H1 (cell line): Measurements from ENCODE around the gene CNOT2. TPM values are rescaled to one million over a fixed set of nuclear protein-coding genes. Genes with fewer than 3 reads are reported as not detected.

Source experiments
- CTCF ChIA-PET: fragments of 300-600 bp; sonication (Branson Sonifier 250); formaldehyde crosslinking; loops from one replicate; lab custom pipeline; 2021; ENCODE audit not compliant: partially characterized antibody; lab: Charles Lee
- POLR2A ChIA-PET: fragments of 300-600 bp; sonication (Branson Sonifier 250); formaldehyde crosslinking; loops from one replicate; lab custom pipeline; 2021; ENCODE audit warnings: inconsistent platforms; ENCODE audit not compliant: partially characterized antibody; lab: Charles Lee
- DNase-seq, 2 experiments: peaks; one replicate each; pipeline versions ENCODE4 v3.0.0 to v3.0.0-alpha.2; 2010 to 2022; ENCODE audit warnings: low spot score in 2 of 2, low read depth in 1 of 2, mixed read lengths in 1 of 2
- FAIRE-seq: peaks from 2 replicates; lab custom pipeline; 2011; peaks lifted over from hg19 to GRCh38; lab: Jason Lieb, UNC
- H2AFZ ChIP-seq: 2 replicates; pipeline ENCODE4 v1.8.1; 2012; ENCODE audit warnings: low read length, inconsistent platforms
- H2AK5ac ChIP-seq: 2 replicates; pipeline ENCODE4 v1.6.1; 2013; ENCODE audit warnings: low read depth, low read length
- H2BK120ac ChIP-seq: replicated peaks from 2 replicates; pipeline ENCODE3; 2013; ENCODE audit warnings: low read depth, low read length, inconsistent platforms
- H2BK12ac ChIP-seq: 2 replicates; pipeline ENCODE4 v1.6.1; 2013; ENCODE audit warnings: low read depth, low read length
- H2BK15ac ChIP-seq: 2 replicates; pipeline ENCODE4 v1.6.1; 2013; ENCODE audit warnings: low read length
- H2BK20ac ChIP-seq: 2 replicates; pipeline ENCODE4 v1.6.1; 2013; ENCODE audit warnings: low read length
- H2BK5ac ChIP-seq: 2 replicates; pipeline ENCODE4 v1.6.1; 2013; ENCODE audit warnings: low read depth, low read length
- H3K14ac ChIP-seq: 2 replicates; pipeline ENCODE4 v1.6.1; 2013; ENCODE audit warnings: inconsistent platforms; ENCODE audit not compliant: insufficient read length
- H3K18ac ChIP-seq: 2 replicates; pipeline ENCODE4 v1.6.1; 2013; ENCODE audit warnings: low read length; ENCODE audit errors: extremely low read depth
- H3K23ac ChIP-seq: 2 replicates; pipeline ENCODE4 v1.6.1; 2013; ENCODE audit warnings: inconsistent platforms; ENCODE audit not compliant: insufficient read length
- H3K23me2 ChIP-seq: 2 replicates; pipeline ENCODE4 v1.6.1; 2013; ENCODE audit warnings: low read depth, low read length
- H3K27ac ChIP-seq: 2 replicates; pipeline ENCODE4 v1.6.1; 2011; ENCODE audit warnings: low read depth, low read length, inconsistent platforms
- H3K27me3 ChIP-seq, 4 experiments: replicated peaks in 1 of 4; 1 replicate in 1 of 4; 2 replicates in 3 of 4; pipeline versions ENCODE4 v1.6.1 to v1.8.1; 2011 to 2013; ENCODE audit warnings: low read length in 3 of 4, mild to moderate bottlenecking in 3 of 4, inconsistent platforms in 2 of 4, mixed read lengths in 2 of 4, moderate library complexity in 1 of 4; ENCODE audit not compliant: control insufficient read depth in 3 of 4, insufficient read depth in 3 of 4; ENCODE audit errors: extremely low read depth in 1 of 4
- H3K36me3 ChIP-seq, 4 experiments: 2 replicates each; pipeline versions ENCODE4 v1.6.1 to v1.8.1; 2011 to 2013; ENCODE audit warnings: mild to moderate bottlenecking in 4 of 4, low read length in 3 of 4, moderate library complexity in 2 of 4, control low read depth in 1 of 4, inconsistent platforms in 1 of 4; ENCODE audit not compliant: insufficient read depth in 4 of 4, control insufficient read depth in 2 of 4
- H3K4ac ChIP-seq: replicated peaks from 2 replicates; pipeline ENCODE3; 2013; ENCODE audit warnings: low read length, low read depth, mixed read lengths, inconsistent platforms; ENCODE audit not compliant: insufficient read length
- H3K4me1 ChIP-seq, 4 experiments: replicated peaks in 1 of 4; 1 replicate in 1 of 4; 2 replicates in 3 of 4; pipeline versions ENCODE4 v1.6.1 to v1.8.1; 2011 to 2013; ENCODE audit warnings: low read length in 3 of 4, inconsistent platforms in 2 of 4, mixed read lengths in 1 of 4; ENCODE audit not compliant: insufficient read depth in 4 of 4, control insufficient read depth in 3 of 4
- H3K4me2 ChIP-seq, 2 experiments: 2 replicates each; pipeline versions ENCODE4 v1.6.1 to v1.8.1; 2011 to 2013; ENCODE audit warnings: low read depth in 2 of 2, low read length in 2 of 2, control low read depth in 1 of 2, inconsistent platforms in 1 of 2, mild to moderate bottlenecking in 1 of 2; ENCODE audit not compliant: insufficient read depth in 1 of 2
- H3K4me3 ChIP-seq, 4 experiments: fragments of 200-600, 300-600 bp in 1 of 4; sonication (generic), shearing (Covaris generic), sonication (Bioruptor Twin) in 1 of 4; 2 replicates each; pipeline versions ENCODE4 v1.5.1 to v1.8.1; 2011 to 2016; ENCODE audit warnings: low read length in 4 of 4, low read depth in 3 of 4, control low read depth in 2 of 4, inconsistent platforms in 2 of 4, mild to moderate bottlenecking in 2 of 4, mixed read lengths in 1 of 4, moderate library complexity in 1 of 4; ENCODE audit not compliant: insufficient read depth in 2 of 4; ENCODE audit errors: extremely low read depth in 1 of 4
- H3K56ac ChIP-seq: replicated peaks from 2 replicates; pipeline ENCODE3; 2013; ENCODE audit warnings: low read depth, mild to moderate bottlenecking, mixed read lengths, low read length, inconsistent platforms; ENCODE audit not compliant: insufficient read length
- H3K79me1 ChIP-seq: 2 replicates; pipeline ENCODE4 v1.6.1; 2013; ENCODE audit warnings: low read depth, low read length, control low read depth
- H3K79me2 ChIP-seq, 2 experiments: 2 replicates each; pipeline versions ENCODE4 v1.6.1 to v1.8.1; 2012 to 2013; ENCODE audit warnings: low read length in 2 of 2, mild to moderate bottlenecking in 2 of 2, inconsistent platforms in 1 of 2; ENCODE audit not compliant: insufficient read depth in 2 of 2, control insufficient read depth in 1 of 2
- H3K9ac ChIP-seq, 4 experiments: replicated peaks in 1 of 4; 1 replicate in 1 of 4; 2 replicates in 3 of 4; pipeline versions ENCODE4 v1.6.1 to v1.8.1; 2011 to 2013; ENCODE audit warnings: low read depth in 3 of 4, low read length in 3 of 4, control low read depth in 2 of 4, mild to moderate bottlenecking in 2 of 4, moderate library complexity in 2 of 4, inconsistent platforms in 1 of 4; ENCODE audit errors: extremely low read depth in 1 of 4
- H3K9me3 ChIP-seq, 2 experiments: 2 replicates each; pipeline versions ENCODE4 v1.6.1 to v1.8.1; 2012 to 2013; ENCODE audit warnings: mild to moderate bottlenecking in 2 of 2, moderate library complexity in 2 of 2, control low read depth in 1 of 2, inconsistent platforms in 1 of 2, low read depth in 1 of 2, low read length in 1 of 2, mixed read lengths in 1 of 2; ENCODE audit not compliant: insufficient read depth in 2 of 2
- H4K20me1 ChIP-seq, 2 experiments: replicated peaks in 1 of 2; 2 replicates each; pipeline versions ENCODE3 to v1.8.1; 2011 to 2013; ENCODE audit warnings: inconsistent platforms in 2 of 2, low read length in 2 of 2, mild to moderate bottlenecking in 1 of 2; ENCODE audit not compliant: insufficient read depth in 2 of 2, control insufficient read depth in 1 of 2
- H4K5ac ChIP-seq: 2 replicates; pipeline ENCODE4 v1.6.1; 2013; ENCODE audit warnings: low read length, low read depth, mixed read lengths, inconsistent platforms; ENCODE audit not compliant: insufficient read length
- H4K8ac ChIP-seq: 2 replicates; pipeline ENCODE4 v1.8.0; 2013; ENCODE audit warnings: mild to moderate bottlenecking, moderate library complexity, low read length, inconsistent platforms; ENCODE audit not compliant: insufficient read depth; ENCODE audit errors: extremely low read depth
- H4K91ac ChIP-seq: replicated peaks from 2 replicates; pipeline ENCODE3; 2013; ENCODE audit warnings: low read length, mixed read lengths, inconsistent platforms; ENCODE audit not compliant: insufficient read length
- EZH2 ChIP-seq: fragments of 200-600 bp; sonication (generic); IDR thresholded peaks from 2 replicates; pipeline ENCODE4 v1.7.1; 2012; ENCODE audit warnings: low read depth, mild to moderate bottlenecking, moderate library complexity, low read length, inconsistent platforms; ENCODE audit not compliant: severe bottlenecking
- HDAC2 ChIP-seq, 2 experiments: fragments of 300-600 bp in 1 of 2; sonication (generic) in 1 of 2; IDR thresholded peaks; 2 replicates each; pipeline ENCODE4 v1.6.1; 2011 to 2012; ENCODE audit warnings: low read depth in 2 of 2, low read length in 2 of 2, mild to moderate bottlenecking in 2 of 2, moderate library complexity in 2 of 2, borderline replicate concordance in 1 of 2, inconsistent platforms in 1 of 2
- RBBP5 ChIP-seq: IDR thresholded peaks from 2 replicates; pipeline ENCODE4 v1.7.1; 2012; ENCODE audit warnings: low read depth, mild to moderate bottlenecking, inconsistent platforms, low read length, moderate library complexity, borderline replicate concordance
- RXRA ChIP-seq: IDR thresholded peaks from 2 replicates; pipeline ENCODE4 v1.6.1; 2011; ENCODE audit warnings: low read depth, mild to moderate bottlenecking, low read length, moderate library complexity; ENCODE audit not compliant: insufficient read depth
- WGBS, 2 experiments: shearing (Covaris generic) in 1 of 2; methylation state at CpG; one replicate each; pipeline versions ENCODE4 v1.1.6 to v1.1.7; 2013 to 2015; ENCODE audit warnings: low lambda C conversion rate in 2 of 2, mixed read lengths in 2 of 2, inconsistent platforms in 1 of 2, low coverage in 1 of 2, missing lambda C conversion rate in 1 of 2; ENCODE audit not compliant: insufficient replicate concordance in 2 of 2, insufficient coverage in 1 of 2, insufficient read length in 1 of 2; ENCODE audit errors: extremely low coverage in 1 of 2, missing lambda C conversion rate in 1 of 2; 5-methylcytosine and 5-hydroxymethylcytosine counted together
- polyA plus RNA-seq, 7 experiments: library from polyadenylated mRNA; depleted of rRNA in 3 of 7; stranded (reverse) in 5 of 7; unstranded in 2 of 7; fragments of >200 nt in 5 of 7; fragments of 200-250 nt in 2 of 7; gene quantifications; 1 replicate in 5 of 7; 2 replicates in 1 of 7; 4 replicates in 1 of 7; pipeline versions ENCODE4 v1.2.1 to v1.2.3, GENCODE V29; 2011 to 2013; ENCODE audit warnings: missing spikeins in 2 of 7, mixed read lengths in 2 of 7
- total RNA-seq: library from RNA; stranded (reverse); fragmentation: NEBNext Ultra II Directional; extraction: Animal tissue kit (Norgen Biotek cat#: 25700); gene quantifications from 2 replicates; pipeline ENCODE4 v1.2.1, GENCODE V29; 2021

Gene CNOT2
- total and polyA plus RNA-seq, 2 of the 8 experiments (the other 6 are each of a cell fraction or from before 2014, with no cell fraction given): 61.2 to 64.8 TPM

DNA sequence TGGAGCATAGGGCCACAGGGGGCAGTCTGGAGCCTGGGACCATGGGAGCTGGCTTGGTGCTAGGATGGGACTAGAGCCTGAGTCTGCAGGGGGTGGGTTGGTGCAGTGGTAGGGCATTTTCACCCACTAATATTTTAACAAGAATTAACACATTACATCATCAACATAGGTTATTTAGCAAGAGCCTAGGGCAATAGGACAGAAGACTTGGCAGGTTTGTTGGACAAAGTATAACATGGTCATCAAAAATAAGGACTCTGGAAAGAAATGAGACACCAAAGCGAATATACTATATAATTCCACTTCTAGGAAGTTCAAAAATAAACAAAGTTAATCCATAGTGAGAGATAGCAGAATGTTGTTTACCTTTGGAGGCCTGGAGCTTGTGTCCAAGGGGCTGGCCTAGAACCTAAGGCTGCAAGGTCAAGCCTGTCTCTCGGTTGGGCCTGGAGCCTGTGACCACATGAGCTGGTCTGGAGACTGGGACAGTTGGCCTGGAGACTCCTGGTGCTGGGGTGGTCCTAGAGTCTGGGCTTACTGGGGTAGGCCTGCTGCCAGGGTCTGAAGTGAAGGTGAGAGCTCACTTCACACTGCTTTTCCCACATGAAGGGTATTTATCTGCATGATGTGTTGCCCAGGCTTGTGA is 28.1 kb upstream of the CNOT2 start:
- Histone ChIP-seq H2BK20ac (no peak overlapping the region), H3K79me2 (no peaks in the 10 kb centered on the region), H3K18ac (no peak overlapping the region), H3K14ac (no peak overlapping the region), H3K27me3 (peaks cover 0 to 2% (median 0%) of the 10 kb centered on the region in 4 experiments; a peak in 1 of 7 replicates), H3K4me3 (no peak overlapping the region), H2BK5ac (no peak overlapping the region), H3K23ac (no peak overlapping the region), H3K9ac (no peak overlapping the region), H3K4ac (no peak overlapping the region), H3K56ac (no peak overlapping the region), H4K20me1 (no peaks in the 10 kb centered on the region), H4K8ac (no peak overlapping the region), H2BK120ac (no peak overlapping the region), H4K5ac (no peak overlapping the region), H4K91ac (no peak overlapping the region), H3K23me2 (no peaks in the 10 kb centered on the region), H3K4me1 (no peaks in the 10 kb centered on the region), H2AK5ac (no peak overlapping the region), H2AFZ (no peak overlapping the region), H3K4me2 (no peak overlapping the region), H3K27ac (no peak overlapping the region), H2BK15ac (no peak overlapping the region), H3K79me1 (no peaks in the 10 kb centered on the region), H2BK12ac (no peak overlapping the region), H3K36me3 (no peaks in the 10 kb centered on the region; a peak in 1 of 8 replicates), H3K9me3 (peaks cover 7 to 8% of the 10 kb centered on the region in 2 experiments; a peak in 3 of 4 replicates)
- FAIRE-seq (no peak), DNase-seq (no peak)
- 100% methylated on average over 2 of the region's 2 CpGs; no CpG with 5 or more reads in 1 of the 2 experiments for WGBS, 2 experiments
- ChIA-PET CTCF (interaction anchor here (0.6 to 1.0 kb wide), 2 partner anchors 11 to 31 kb away, joined by 3 read pairs; no protein-coding TSS in a partner anchor), POLR2A (interaction anchor here (0.6 to 1.1 kb wide), 2 partner anchors 9 to 42 kb away, joined by 3 read pairs; no protein-coding TSS in a partner anchor)
- TF ChIP-seq RBBP5: no peak
- no peak for TF ChIP-seq HDAC2 (IDR thresholded peaks at IDR 0.05; ENCODE audit: borderline replicate concordance in 1 of 2, low read depth in 2 of 2, low read length in 2 of 2)
- TF ChIP-seq EZH2: no peak
- no peak for TF ChIP-seq RXRA
